ENCODE data around the gene YJEFN3.

GRCh38 chr19:19523177-19523576 lies 5.5 kb upstream of the YJEFN3 start:
- TF ChIP-seq POLR2A (IDR thresholded peaks at IDR 0.05; ENCODE audit: low read length) (no peak), CEBPB (IDR thresholded peaks at IDR 0.05) (no peak), POLR2AphosphoS2 (conservative IDR thresholded peaks at IDR 0.05; ENCODE audit: low read length) (no peak), NR3C1 (IDR thresholded peaks at IDR 0.05) (no peak), EP300 (IDR thresholded peaks at IDR 0.05) (no peak), SMC3 (IDR thresholded peaks at IDR 0.05) (no peak), CTCF (IDR thresholded peaks at IDR 0.05) (no peak), RAD21 (conservative IDR thresholded peaks at IDR 0.05 in 1 of 2, IDR thresholded peaks at IDR 0.05 in 1 of 2) (no peak), ESRRA (IDR thresholded peaks at IDR 0.05; ENCODE audit: borderline replicate concordance, low read length) (no peak), MYC (IDR thresholded peaks at IDR 0.05; ENCODE audit: borderline replicate concordance, low read length) (no peak)
- TF ChIP-seq, protein P1, sequence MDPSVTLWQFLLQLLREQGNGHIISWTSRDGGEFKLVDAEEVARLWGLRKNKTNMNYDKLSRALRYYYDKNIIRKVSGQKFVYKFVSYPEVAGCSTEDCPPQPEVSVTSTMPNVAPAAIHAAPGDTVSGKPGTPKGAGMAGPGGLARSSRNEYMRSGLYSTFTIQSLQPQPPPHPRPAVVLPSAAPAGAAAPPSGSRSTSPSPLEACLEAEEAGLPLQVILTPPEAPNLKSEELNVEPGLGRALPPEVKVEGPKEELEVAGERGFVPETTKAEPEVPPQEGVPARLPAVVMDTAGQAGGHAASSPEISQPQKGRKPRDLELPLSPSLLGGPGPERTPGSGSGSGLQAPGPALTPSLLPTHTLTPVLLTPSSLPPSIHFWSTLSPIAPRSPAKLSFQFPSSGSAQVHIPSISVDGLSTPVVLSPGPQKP (IDR thresholded peaks at IDR 0.05; ENCODE audit: low read depth, low read length): no peak
- TF ChIP-seq, protein P2, sequence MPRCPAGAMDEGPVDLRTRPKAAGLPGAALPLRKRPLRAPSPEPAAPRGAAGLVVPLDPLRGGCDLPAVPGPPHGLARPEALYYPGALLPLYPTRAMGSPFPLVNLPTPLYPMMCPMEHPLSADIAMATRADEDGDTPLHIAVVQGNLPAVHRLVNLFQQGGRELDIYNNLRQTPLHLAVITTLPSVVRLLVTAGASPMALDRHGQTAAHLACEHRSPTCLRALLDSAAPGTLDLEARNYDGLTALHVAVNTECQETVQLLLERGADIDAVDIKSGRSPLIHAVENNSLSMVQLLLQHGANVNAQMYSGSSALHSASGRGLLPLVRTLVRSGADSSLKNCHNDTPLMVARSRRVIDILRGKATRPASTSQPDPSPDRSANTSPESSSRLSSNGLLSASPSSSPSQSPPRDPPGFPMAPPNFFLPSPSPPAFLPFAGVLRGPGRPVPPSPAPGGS (IDR thresholded peaks at IDR 0.05): no peak
- TF ChIP-seq, protein P3, sequence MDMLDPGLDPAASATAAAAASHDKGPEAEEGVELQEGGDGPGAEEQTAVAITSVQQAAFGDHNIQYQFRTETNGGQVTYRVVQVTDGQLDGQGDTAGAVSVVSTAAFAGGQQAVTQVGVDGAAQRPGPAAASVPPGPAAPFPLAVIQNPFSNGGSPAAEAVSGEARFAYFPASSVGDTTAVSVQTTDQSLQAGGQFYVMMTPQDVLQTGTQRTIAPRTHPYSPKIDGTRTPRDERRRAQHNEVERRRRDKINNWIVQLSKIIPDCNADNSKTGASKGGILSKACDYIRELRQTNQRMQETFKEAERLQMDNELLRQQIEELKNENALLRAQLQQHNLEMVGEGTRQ (IDR thresholded peaks at IDR 0.05): no peak

Measured in A549 (cell line).